ENCODE data around the gene SNX5. TPM values are rescaled to one million over a fixed set of nuclear protein-coding genes. Genes with fewer than 3 reads are reported as not detected.

The SNX5 gene
- total and polyA plus RNA-seq, 2 of the 13 experiments (the other 11 are each of a cell fraction or from before 2014, with no cell fraction given), result 664 to 1,040 TPM

DNA sequence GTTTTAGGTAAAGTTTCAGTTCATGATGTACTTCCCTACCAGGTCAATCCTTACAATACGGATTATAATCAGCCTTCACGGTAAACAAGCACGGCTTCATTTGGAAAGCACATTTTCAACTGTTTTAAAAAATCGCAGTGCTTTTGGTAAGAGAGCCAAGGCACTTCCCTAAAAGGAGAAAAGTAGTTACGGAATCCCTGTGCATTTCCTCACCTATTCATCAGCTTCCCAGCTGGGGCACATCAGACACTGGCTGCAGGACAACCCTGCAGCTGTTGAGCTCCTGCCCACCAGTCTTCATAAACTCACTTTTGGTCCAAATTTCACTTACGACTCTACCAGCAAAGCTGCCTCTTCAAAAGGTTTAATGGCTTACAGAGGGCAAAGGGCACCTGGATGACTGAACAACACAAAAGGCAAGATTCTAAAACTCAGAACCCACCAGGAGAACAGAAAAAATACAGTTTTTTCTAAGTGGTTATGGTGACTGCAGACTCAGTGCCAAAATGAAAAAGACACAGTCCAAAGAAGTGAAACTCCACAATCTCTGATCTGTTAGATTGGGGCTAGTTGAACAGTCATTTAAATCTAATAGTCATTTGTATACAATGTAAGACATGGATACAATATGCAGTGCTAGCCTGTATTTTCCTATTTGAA is 7.5 kb downstream of the SNX5 start (continued):
- TF ChIP-seq, protein P1, sequence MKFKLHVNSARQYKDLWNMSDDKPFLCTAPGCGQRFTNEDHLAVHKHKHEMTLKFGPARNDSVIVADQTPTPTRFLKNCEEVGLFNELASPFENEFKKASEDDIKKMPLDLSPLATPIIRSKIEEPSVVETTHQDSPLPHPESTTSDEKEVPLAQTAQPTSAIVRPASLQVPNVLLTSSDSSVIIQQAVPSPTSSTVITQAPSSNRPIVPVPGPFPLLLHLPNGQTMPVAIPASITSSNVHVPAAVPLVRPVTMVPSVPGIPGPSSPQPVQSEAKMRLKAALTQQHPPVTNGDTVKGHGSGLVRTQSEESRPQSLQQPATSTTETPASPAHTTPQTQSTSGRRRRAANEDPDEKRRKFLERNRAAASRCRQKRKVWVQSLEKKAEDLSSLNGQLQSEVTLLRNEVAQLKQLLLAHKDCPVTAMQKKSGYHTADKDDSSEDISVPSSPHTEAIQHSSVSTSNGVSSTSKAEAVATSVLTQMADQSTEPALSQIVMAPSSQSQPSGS (CRISPR knock-in tag; IDR thresholded peaks at IDR 0.05), result peak; percentile 69; the same call in 1 of the 2 replicates
- TF ChIP-seq ZNF576 (CRISPR knock-in tag; IDR thresholded peaks at IDR 0.05) (no peak), ZNF121 (CRISPR knock-in tag; IDR thresholded peaks at IDR 0.05) (no peak), CSRNP1 (CRISPR knock-in tag; IDR thresholded peaks at IDR 0.05) (0 out of 2 replicates have a peak, but pooled peaks have one; percentile 37), SYNCRIP (IDR thresholded peaks at IDR 0.05; ENCODE audit: insufficient read depth, low read depth, low read length) (no peak), HNRNPLL (IDR thresholded peaks at IDR 0.05; ENCODE audit: low read depth, low read length, poor library complexity, severe bottlenecking) (no peak), HOMEZ (CRISPR knock-in tag; IDR thresholded peaks at IDR 0.05; ENCODE audit: low read depth) (peak; percentile 82), ZNF574 (CRISPR knock-in tag; IDR thresholded peaks at IDR 0.05) (peak; percentile 60; the same call in 1 of the 2 replicates), MED13 (CRISPR knock-in tag; IDR thresholded peaks at IDR 0.05) (peak; percentile 62; the same call in 1 of the 2 replicates), ZNF280B (CRISPR knock-in tag; IDR thresholded peaks at IDR 0.05; ENCODE audit: borderline replicate concordance) (no peak), ZNF724P (CRISPR knock-in tag; IDR thresholded peaks at IDR 0.05; ENCODE audit: borderline replicate concordance) (no peak)
- TF ChIP-seq, protein P2, sequence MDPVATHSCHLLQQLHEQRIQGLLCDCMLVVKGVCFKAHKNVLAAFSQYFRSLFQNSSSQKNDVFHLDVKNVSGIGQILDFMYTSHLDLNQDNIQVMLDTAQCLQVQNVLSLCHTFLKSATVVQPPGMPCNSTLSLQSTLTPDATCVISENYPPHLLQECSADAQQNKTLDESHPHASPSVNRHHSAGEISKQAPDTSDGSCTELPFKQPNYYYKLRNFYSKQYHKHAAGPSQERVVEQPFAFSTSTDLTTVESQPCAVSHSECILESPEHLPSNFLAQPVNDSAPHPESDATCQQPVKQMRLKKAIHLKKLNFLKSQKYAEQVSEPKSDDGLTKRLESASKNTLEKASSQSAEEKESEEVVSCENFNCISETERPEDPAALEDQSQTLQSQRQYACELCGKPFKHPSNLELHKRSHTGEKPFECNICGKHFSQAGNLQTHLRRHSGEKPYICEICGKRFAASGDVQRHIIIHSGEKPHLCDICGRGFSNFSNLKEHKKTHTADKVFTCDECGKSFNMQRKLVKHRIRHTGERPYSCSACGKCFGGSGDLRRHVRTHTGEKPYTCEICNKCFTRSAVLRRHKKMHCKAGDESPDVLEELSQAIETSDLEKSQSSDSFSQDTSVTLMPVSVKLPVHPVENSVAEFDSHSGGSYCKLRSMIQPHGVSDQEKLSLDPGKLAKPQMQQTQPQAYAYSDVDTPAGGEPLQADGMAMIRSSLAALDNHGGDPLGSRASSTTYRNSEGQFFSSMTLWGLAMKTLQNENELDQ (CRISPR knock-in tag; IDR thresholded peaks at IDR 0.05; ENCODE audit: borderline replicate concordance), result no peak
- TF ChIP-seq, protein P3, sequence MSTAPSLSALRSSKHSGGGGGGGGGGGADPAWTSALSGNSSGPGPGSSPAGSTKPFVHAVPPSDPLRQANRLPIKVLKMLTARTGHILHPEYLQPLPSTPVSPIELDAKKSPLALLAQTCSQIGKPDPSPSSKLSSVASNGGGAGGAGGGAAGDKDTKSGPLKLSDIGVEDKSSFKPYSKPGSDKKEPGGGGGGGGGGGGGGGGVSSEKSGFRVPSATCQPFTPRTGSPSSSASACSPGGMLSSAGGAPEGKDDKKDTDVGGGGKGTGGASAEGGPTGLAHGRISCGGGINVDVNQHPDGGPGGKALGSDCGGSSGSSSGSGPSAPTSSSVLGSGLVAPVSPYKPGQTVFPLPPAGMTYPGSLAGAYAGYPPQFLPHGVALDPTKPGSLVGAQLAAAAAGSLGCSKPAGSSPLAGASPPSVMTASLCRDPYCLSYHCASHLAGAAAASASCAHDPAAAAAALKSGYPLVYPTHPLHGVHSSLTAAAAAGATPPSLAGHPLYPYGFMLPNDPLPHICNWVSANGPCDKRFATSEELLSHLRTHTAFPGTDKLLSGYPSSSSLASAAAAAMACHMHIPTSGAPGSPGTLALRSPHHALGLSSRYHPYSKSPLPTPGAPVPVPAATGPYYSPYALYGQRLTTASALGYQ (CRISPR knock-in tag; IDR thresholded peaks at IDR 0.05), result peak; percentile 88
